ENCODE results near the gene ADAMTS3.

- TF ChIP-seq CTCF (IDR thresholded peaks at IDR 0.05) = no peak
- no peak for TF ChIP-seq POLR2A (IDR thresholded peaks at IDR 0.05)
These were observed 238.6 kb downstream of the ADAMTS3 start for GRCh38 chr4:72330381-72330780.
